K562 (cell line): ENCODE measurements around the gene ANKRD10. TPM values are rescaled to one million over a fixed set of nuclear protein-coding genes. Genes with fewer than 3 reads are reported as not detected.
A peak's percentile ranks its signal among the peaks of the same experiment; 100 is the strongest.

Source experiments
- ARHGAP35 ChIP-seq: fragments of 450-650 bp; IDR thresholded peaks from 2 replicates; pipeline ENCODE4 v1.6.1; 2018; ENCODE audit not compliant: partially characterized antibody
- CBFA2T3 ChIP-seq: fragments of 450-650 bp; IDR thresholded peaks from 2 replicates; pipeline ENCODE4 v1.6.1; 2017
- ETV5 ChIP-seq: sonication (generic); formaldehyde crosslinking; IDR thresholded peaks from 2 replicates; pipeline ENCODE4 v1.4.0; 2020; ENCODE audit warnings: low read depth, mild to moderate bottlenecking, missing genetic modification reagents
- GATAD2B ChIP-seq: fragments of 450-650 bp; IDR thresholded peaks from 2 replicates; pipeline ENCODE4 v1.6.1; 2017; ENCODE audit warnings: mild to moderate bottlenecking, borderline replicate concordance
- HNRNPK ChIP-seq: fragments of 200-400 bp; formaldehyde crosslinking; IDR thresholded peaks from one replicate; pipeline ENCODE4 v1.6.1; 2018; ENCODE audit warnings: mild to moderate bottlenecking, low read depth, low read length; ENCODE audit not compliant: poor library complexity, severe bottlenecking
- ID3 ChIP-seq, 2 experiments: fragments of 250-450 bp in 1 of 2; fragments of 450-650 bp in 1 of 2; sonication (Bioruptor Pico) in 1 of 2; IDR thresholded peaks; 2 replicates each; pipeline versions ENCODE4 v1.6.1 to v1.8.0; 2016 to 2021; ENCODE audit warnings: mild to moderate bottlenecking in 2 of 2, moderate library complexity in 2 of 2, missing compliant biosample characterization in 1 of 2, missing genetic modification characterization in 1 of 2
- MCM5 ChIP-seq: fragments of 450-650 bp; IDR thresholded peaks from 2 replicates; pipeline ENCODE4 v1.6.1; 2016; ENCODE audit warnings: low read depth
- MITF ChIP-seq: IDR thresholded peaks from 2 replicates; pipeline ENCODE4 v1.6.1; 2014; ENCODE audit warnings: antibody characterized with exemption
- NCOA2 ChIP-seq, 2 experiments: fragments of 450-650 bp; IDR thresholded peaks; 2 replicates each; pipeline ENCODE4 v1.6.1; 2018; ENCODE audit warnings: mild to moderate bottlenecking in 2 of 2, moderate library complexity in 1 of 2; ENCODE audit not compliant: partially characterized antibody in 2 of 2
- PHF8 ChIP-seq: fragments of 200-600 bp; sonication (generic); IDR thresholded peaks from 2 replicates; pipeline ENCODE4 v1.6.1; 2012; ENCODE audit warnings: mixed run types, mild to moderate bottlenecking, inconsistent platforms, low read length, moderate library complexity, borderline replicate concordance
- POLR2A ChIP-seq: fragments of 450-650 bp; conservative IDR thresholded peaks from 2 replicates; pipeline ENCODE4 v1.6.1; 2016
- RBBP5 ChIP-seq: fragments of 200-600 bp; sonication (generic); IDR thresholded peaks from 2 replicates; pipeline ENCODE4 v1.6.1; 2012; ENCODE audit warnings: borderline replicate concordance, mild to moderate bottlenecking, low read length, control low read depth, inconsistent platforms; ENCODE audit not compliant: insufficient read depth, poor library complexity, severe bottlenecking
- SMAD2 ChIP-seq: fragments of 150-350 bp; IDR thresholded peaks from 2 replicates; pipeline ENCODE4 v1.6.1; 2014; ENCODE audit warnings: low read depth, mild to moderate bottlenecking, low read length
- TCF7 ChIP-seq: sonication (generic); IDR thresholded peaks from 2 replicates; pipeline ENCODE4 v1.6.1; 2016; ENCODE audit warnings: antibody characterized with exemption, borderline replicate concordance
- ZNF232 ChIP-seq: sonication (generic); formaldehyde crosslinking; IDR thresholded peaks from 2 replicates; pipeline ENCODE4 v1.8.0; 2022; ENCODE audit warnings: mild to moderate bottlenecking, missing genetic modification reagents
- ZNF24 ChIP-seq: fragments of 450-650 bp; IDR thresholded peaks from 2 replicates; pipeline ENCODE4 v1.6.1; 2016
- ZNF398 ChIP-seq: fragments of 250-450 bp; sonication (Bioruptor Pico); IDR thresholded peaks from 2 replicates; pipeline ENCODE4 v1.8.0; 2021; ENCODE audit warnings: moderate library complexity, mild to moderate bottlenecking, inconsistent platforms
- ZNF408 ChIP-seq: fragments of 250-450 bp; sonication (Bioruptor Pico); IDR thresholded peaks from 2 replicates; pipeline ENCODE4 v1.4.0; 2020; ENCODE audit warnings: low read depth, mild to moderate bottlenecking, moderate library complexity
- ZNF589 ChIP-seq: fragments of 200-800 bp; sonication (Bioruptor generic); IDR thresholded peaks from 2 replicates; pipeline ENCODE4 v1.6.1; 2016; ENCODE audit warnings: low read depth, missing genetic modification characterization, missing compliant biosample characterization
- ZNF668 ChIP-seq: fragments of 250-450 bp; sonication (Bioruptor Pico); IDR thresholded peaks from 2 replicates; pipeline ENCODE4 v1.8.0; 2022; ENCODE audit warnings: mild to moderate bottlenecking, inconsistent platforms
- polyA plus RNA-seq, 8 experiments: library from polyadenylated mRNA; depleted of rRNA in 4 of 8; stranded (reverse) in 5 of 8; unstranded in 3 of 8; fragments of >200 nt; fragmentation: Nextera tagmentation in 2 of 8; fragmentation: Illumina TruSeq in 1 of 8; extraction: Ambion mirVana in 2 of 8; extraction: Trizol in 1 of 8; gene quantifications; 2 replicates each; pipeline versions ENCODE4 v1.2.1 to v1.2.3, GENCODE V29; 2011 to 2014; ENCODE audit warnings: inconsistent platforms in 1 of 8, missing spikeins in 1 of 8
- total RNA-seq, 7 experiments: library from RNA; depleted of rRNA in 6 of 7; stranded (reverse); fragments of >200 nt in 6 of 7; fragmentation: Illumina TruSeq in 2 of 7; extraction: Trizol in 2 of 7; gene quantifications; 2 replicates each; pipeline versions ENCODE4 v1.2.1 to v1.2.3, GENCODE V29; 2011 to 2021; ENCODE audit warnings: low replicate concordance in 1 of 7
- TF ChIP-seq, protein P1 (sequence below): sonication (generic); formaldehyde crosslinking; IDR thresholded peaks from 2 replicates; pipeline ENCODE4 v1.8.0; 2022; ENCODE audit warnings: missing genetic modification reagents, mild to moderate bottlenecking, moderate library complexity, borderline replicate concordance
- TF ChIP-seq, protein P2 (sequence below): fragments of 450-650 bp; IDR thresholded peaks from 2 replicates; pipeline ENCODE4 v1.6.1; 2016; ENCODE audit warnings: low read depth, mild to moderate bottlenecking, moderate library complexity

The ANKRD10 gene
- total and polyA plus RNA-seq, 9 of the 15 experiments (the other 6 are each of a cell fraction or from before 2014, with no cell fraction given): 21.7 to 183 (median 45.0) TPM

DNA sequence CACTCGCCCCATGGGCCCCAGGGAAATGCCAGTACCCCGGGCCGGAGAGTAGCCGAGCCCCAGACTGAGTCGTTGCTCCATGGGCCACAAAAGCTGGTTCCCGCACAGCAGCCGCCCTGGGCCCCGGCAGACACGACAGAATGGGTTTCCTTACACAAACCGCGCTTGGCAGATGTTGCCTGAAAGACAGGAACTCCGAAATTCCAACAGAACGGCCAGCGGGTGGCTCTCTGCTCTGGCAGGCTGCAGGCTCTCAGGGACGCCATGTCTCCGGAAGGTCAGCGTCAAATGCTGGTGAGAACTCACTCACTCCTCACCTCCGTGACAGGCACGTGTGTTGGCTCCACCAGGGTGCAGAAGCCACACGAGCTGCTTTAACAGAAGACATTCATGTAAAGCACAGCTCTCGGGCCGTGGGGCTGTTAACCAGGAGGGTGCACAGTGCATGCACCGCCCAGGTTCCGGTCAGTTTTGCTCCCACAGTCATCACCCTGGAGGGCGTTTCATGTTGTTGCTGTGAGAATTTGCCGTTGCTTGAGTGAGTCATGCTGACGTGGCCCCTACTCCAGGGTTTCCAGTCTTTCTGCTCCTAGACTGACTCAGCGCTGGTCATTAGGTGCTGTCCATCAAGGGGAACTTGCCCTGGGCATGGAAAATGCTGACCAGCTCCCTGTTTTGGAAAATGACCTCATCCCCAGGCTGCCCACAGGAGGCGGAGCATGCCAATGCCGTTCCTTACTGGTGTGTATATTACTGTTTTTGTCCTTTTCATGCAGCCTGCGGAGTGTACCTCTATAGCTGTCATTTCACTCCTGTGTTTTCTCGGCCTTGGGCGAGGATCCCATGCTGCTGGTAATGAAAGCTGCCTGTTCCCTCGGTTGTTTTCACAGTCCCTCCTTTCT lies 44.8 kb downstream of the ANKRD10 start (continued):
- TF ChIP-seq ID3 (CRISPR knock-in tag; IDR thresholded peaks at IDR 0.05) (no peak), ID3 (tag; IDR thresholded peaks at IDR 0.05) (peak; percentile 56; the same call in 1 of the 2 replicates), SMAD2 (no peak), MCM5 (no peak), ARHGAP35 (no peak), ZNF24 (peak; percentile 51; the same call in 1 of the 2 replicates), ZNF232 (no peak), MITF (no peak), PHF8 (peak; percentile 78; the same call in 1 of the 2 replicates), GATAD2B (no peak), ZNF668 (CRISPR knock-in tag) (no peak), TCF7 (no peak), ZNF408 (CRISPR knock-in tag) (no peak), POLR2A (peak; percentile 80), RBBP5 (no peak), HNRNPK (no peak), NCOA2 (IDR thresholded peaks at IDR 0.05; ENCODE audit: partially characterized antibody in 2 of 2) (no peak), ZNF589 (CRISPR knock-in tag) (peak; percentile 86), ETV5 (peak; percentile 87), CBFA2T3 (0 out of 2 replicates have a peak, but pooled peaks have one; percentile 12), ZNF398 (CRISPR knock-in tag) (no peak)
- TF ChIP-seq, protein P1, sequence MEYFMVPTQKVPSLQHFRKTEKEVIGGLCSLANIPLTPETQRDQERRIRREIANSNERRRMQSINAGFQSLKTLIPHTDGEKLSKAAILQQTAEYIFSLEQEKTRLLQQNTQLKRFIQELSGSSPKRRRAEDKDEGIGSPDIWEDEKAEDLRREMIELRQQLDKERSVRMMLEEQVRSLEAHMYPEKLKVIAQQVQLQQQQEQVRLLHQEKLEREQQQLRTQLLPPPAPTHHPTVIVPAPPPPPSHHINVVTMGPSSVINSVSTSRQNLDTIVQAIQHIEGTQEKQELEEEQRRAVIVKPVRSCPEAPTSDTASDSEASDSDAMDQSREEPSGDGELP (CRISPR knock-in tag): peak; percentile 75; the same call in 1 of the 2 replicates
- TF ChIP-seq, protein P2, sequence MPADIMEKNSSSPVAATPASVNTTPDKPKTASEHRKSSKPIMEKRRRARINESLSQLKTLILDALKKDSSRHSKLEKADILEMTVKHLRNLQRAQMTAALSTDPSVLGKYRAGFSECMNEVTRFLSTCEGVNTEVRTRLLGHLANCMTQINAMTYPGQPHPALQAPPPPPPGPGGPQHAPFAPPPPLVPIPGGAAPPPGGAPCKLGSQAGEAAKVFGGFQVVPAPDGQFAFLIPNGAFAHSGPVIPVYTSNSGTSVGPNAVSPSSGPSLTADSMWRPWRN: 0 out of 2 replicates have a peak, but pooled peaks have one; percentile 21
